Measurements from ENCODE around the gene TAP1.

Gene TAP1

GRCh38 chr6:32840604-32841246 lies 12.8 kb downstream of the TAP1 start:
- DNase-seq (no peak), ATAC-seq (replicated peaks) (no peak)
- no peaks in the 10 kb centered on the region for H3K27me3 Mint-ChIP-seq
- peak overlapping the region; percentile 98 to 100 for H3K27ac Mint-ChIP-seq
- H3K4me3 Mint-ChIP-seq = peak overlapping the region; percentile 99 to 100
- no peaks in the 10 kb centered on the region for H3K9me3 Mint-ChIP-seq
- peaks cover 65% of the 10 kb centered on the region for H3K36me3 Mint-ChIP-seq (ENCODE audit: insufficient read depth)
- H3K4me1 Mint-ChIP-seq (ENCODE audit: low read depth in 2 of 2) = peaks cover 62 to 68% of the 10 kb centered on the region in 2 donors

DNA sequence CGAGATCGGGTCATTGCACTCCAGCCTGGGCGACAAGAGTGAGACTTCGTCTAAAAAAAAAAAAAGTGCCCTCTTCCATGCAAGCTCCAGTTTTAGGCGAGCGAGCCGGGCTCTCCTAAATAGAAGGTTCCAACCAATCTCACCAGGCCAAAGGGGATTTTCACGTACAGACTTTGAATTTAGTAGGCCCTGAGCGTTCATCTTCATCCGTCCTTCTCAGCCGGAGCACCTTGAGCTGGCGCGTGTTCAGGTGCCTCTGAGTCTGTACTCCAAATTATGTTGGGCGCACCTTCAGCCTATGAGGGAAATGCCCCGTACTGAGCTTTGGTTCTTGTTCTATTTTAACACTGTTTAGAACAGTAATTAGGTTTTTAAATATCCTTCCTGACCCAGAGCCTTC lies 14.1 kb downstream of the TAP1 start:
- Mint-ChIP-seq H3K36me3 (ENCODE audit: insufficient read depth) (peaks cover 64% of the 10 kb centered on the region), H3K4me3 (peak overlapping the region in 1 of 2 donors; percentile 89), H3K27ac (peak overlapping the region; percentile 62 to 89), H3K27me3 (no peaks in the 10 kb centered on the region), H3K9me3 (no peaks in the 10 kb centered on the region), H3K4me1 (ENCODE audit: low read depth in 2 of 2) (peaks cover 59 to 68% of the 10 kb centered on the region in 2 donors)
- no peak for ATAC-seq (replicated peaks)
- no peak for DNase-seq

DNA sequence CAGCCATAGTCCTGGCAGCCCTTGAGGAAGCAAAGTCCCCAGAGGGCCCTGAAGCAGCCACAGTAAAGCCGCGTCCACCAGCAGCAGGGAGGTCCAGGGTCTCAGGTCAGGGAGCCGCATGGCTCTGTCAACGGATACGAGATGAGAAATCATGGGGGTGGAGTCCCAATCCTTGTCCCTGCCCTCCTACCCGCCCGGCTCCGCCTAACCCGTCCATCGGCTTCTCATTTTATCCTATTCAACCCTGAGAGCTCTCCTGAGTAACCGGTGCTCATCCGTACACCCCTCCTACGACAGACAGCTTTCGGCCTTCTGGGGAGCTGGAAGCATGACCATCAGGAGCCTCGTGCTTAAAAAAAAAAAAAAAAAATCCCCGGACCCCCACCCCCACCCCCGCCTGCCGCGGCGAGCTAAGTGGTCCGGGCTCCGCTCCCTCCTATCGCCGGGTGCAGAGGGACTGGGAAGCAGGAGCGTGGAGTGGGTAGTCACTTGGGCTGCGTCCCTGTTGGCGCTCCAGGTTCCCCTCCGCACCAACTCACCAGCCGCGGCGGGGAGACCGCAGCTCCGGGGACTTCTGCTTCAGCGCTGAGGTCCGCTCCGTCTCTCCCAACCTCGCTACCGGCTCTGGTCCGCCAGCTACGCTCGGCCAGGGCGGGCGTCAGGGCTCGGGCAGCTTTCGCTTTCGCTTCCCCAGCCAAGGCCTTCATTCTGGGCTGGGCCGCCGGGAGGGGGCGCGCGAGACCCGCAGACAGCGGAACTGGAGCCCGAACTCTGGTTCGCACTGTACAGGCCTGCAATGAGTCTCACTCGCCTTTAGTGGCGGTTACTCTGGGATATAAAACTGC lies 15.2 kb downstream of the TAP1 start, which contains the start of gene TAP2:
Gene TAP2 (minus strand): TSS at position 626 of the 845 bp plus-strand sequence. CDS start 506 bp downstream, at position 120.
- peak; percentile 99 for DNase-seq
- H3K4me1 Mint-ChIP-seq (ENCODE audit: low read depth in 2 of 2) = peaks cover 63 to 70% of the 10 kb centered on the region in 2 donors
- H3K27ac Mint-ChIP-seq = peak within 1 kb of the TSS; percentile 62 to 89
- ATAC-seq (replicated peaks) = peak; percentile 88
- H3K36me3 Mint-ChIP-seq (ENCODE audit: insufficient read depth) = peaks cover 64% of the 10 kb centered on the region
- H3K4me3 Mint-ChIP-seq = peak within 1 kb of the TSS; percentile 89 to 91
- no peaks in the 10 kb centered on the region for H3K27me3 Mint-ChIP-seq
- no peaks in the 10 kb centered on the region for H3K9me3 Mint-ChIP-seq

GRCh38 chr6:32837651-32838113 lies 15.8 kb downstream of the TAP1 start:
- Mint-ChIP-seq H3K27ac (peak overlapping the region; percentile 62 to 89), H3K4me1 (ENCODE audit: low read depth in 2 of 2) (peaks cover 59 to 72% of the 10 kb centered on the region in 2 donors), H3K27me3 (no peaks in the 10 kb centered on the region), H3K4me3 (peak overlapping the region; percentile 89 to 91), H3K9me3 (no peaks in the 10 kb centered on the region), H3K36me3 (ENCODE audit: insufficient read depth) (peaks cover 64% of the 10 kb centered on the region)
- DNase-seq (no peak), ATAC-seq (replicated peaks) (no peak)

DNA sequence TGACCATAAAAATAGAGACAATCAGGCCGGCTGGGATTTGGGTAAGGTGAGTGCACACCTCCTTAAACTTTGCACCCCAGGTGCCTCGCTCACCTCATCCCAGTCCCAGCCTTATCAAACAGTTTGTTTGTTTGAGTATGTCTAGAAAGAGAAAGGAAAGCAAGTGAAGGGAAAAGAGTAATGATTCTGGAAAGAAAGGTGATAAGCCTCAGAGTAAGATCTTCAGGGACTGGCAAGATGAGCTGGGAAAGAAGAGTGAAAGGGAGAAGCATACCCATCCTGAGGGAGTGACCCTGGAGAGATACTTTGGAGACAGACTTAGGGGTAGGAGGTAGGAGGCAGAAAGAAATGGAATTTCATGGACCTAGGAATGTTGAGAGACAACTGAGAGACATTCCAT lies 16.6 kb downstream of the TAP1 start:
- peaks cover 51 to 70% of the 10 kb centered on the region in 2 donors for H3K4me1 Mint-ChIP-seq (ENCODE audit: low read depth in 2 of 2)
- H3K27ac Mint-ChIP-seq = peak overlapping the region; percentile 62 to 89
- no peaks in the 10 kb centered on the region for H3K9me3 Mint-ChIP-seq
- H3K36me3 Mint-ChIP-seq (ENCODE audit: insufficient read depth) = peaks cover 67% of the 10 kb centered on the region
- DNase-seq = no peak
- no peaks in the 10 kb centered on the region for H3K27me3 Mint-ChIP-seq
- H3K4me3 Mint-ChIP-seq = peak overlapping the region; percentile 89 to 91
- ATAC-seq (replicated peaks) = no peak

GRCh38 chr6:32835167-32835893 lies 18.2 kb downstream of the TAP1 start:
- Mint-ChIP-seq H3K36me3 (ENCODE audit: insufficient read depth) (peaks cover 66% of the 10 kb centered on the region), H3K9me3 (no peaks in the 10 kb centered on the region), H3K27ac (peak overlapping the region; percentile 62 to 87), H3K4me1 (ENCODE audit: low read depth in 2 of 2) (peaks cover 35 to 58% of the 10 kb centered on the region in 2 donors), H3K27me3 (no peaks in the 10 kb centered on the region), H3K4me3 (no peak overlapping the region)
- no peak for DNase-seq
- no peak for ATAC-seq (replicated peaks)

- no peak for DNase-seq
- ATAC-seq (replicated peaks) = no peak
- Mint-ChIP-seq H3K27ac (peak overlapping the region in 1 of 2 donors; percentile 33), H3K9me3 (no peaks in the 10 kb centered on the region), H3K4me1 (ENCODE audit: low read depth in 2 of 2) (peaks cover 34 to 56% of the 10 kb centered on the region in 2 donors), H3K4me3 (no peak overlapping the region), H3K36me3 (ENCODE audit: insufficient read depth) (peaks cover 72% of the 10 kb centered on the region), H3K27me3 (no peaks in the 10 kb centered on the region)
Observed at GRCh38 chr6:32833664-32834063, 19.8 kb downstream of the TAP1 start.

DNA sequence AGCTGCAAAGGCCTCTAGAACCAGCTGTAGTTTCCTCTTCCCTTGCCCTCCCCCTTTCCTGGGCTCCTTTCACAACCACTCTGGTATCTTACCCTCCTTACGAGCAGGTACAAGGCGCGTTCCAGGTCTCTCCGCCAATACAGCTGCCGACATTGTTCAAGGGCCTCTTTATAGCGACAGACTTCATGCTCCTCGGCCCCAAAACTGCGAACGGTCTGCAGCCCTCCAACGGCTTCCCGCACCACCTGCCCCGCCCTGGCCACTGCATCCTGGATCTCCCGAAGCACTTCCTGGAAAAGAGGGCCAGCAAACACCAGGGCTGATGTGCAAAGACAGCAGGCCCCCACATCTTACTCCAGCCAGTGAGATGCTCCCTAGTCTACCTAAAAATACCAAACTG lies 21.0 kb downstream of the TAP1 start:
- Mint-ChIP-seq H3K27me3 (no peaks in the 10 kb centered on the region), H3K9me3 (no peaks in the 10 kb centered on the region), H3K4me1 (ENCODE audit: low read depth in 2 of 2) (peaks cover 30 to 56% of the 10 kb centered on the region in 2 donors), H3K27ac (peak overlapping the region in 1 of 2 donors; percentile 27), H3K4me3 (no peak overlapping the region), H3K36me3 (ENCODE audit: insufficient read depth) (peaks cover 68% of the 10 kb centered on the region)
- no peak for DNase-seq
- no peak for ATAC-seq (replicated peaks)

DNA sequence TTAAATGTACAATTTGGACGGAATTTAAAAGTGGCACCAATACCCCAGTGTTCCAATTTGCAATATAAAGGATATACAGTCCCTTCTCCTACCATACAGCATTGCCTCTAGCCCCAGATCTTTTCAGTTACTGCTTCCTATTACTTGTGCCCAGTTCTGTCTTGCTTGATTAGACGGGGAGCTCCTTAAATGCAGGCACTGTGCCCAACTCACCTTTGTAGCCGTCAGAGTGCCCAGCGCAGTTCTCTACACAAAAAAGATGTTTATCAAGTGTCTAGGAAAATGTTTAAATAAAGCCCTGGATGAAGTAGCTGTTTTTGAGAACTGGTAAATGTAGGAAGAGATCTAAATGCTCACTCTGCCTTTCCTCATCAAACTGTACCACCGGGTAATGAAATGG lies 22.6 kb downstream of the TAP1 start:
- ATAC-seq (replicated peaks) = no peak
- H3K27ac Mint-ChIP-seq = no peak overlapping the region
- DNase-seq = no peak
- no peaks in the 10 kb centered on the region for H3K27me3 Mint-ChIP-seq
- no peaks in the 10 kb centered on the region for H3K9me3 Mint-ChIP-seq
- peaks cover 72% of the 10 kb centered on the region for H3K36me3 Mint-ChIP-seq (ENCODE audit: insufficient read depth)
- no peak overlapping the region for H3K4me3 Mint-ChIP-seq
- H3K4me1 Mint-ChIP-seq (ENCODE audit: low read depth in 2 of 2) = peaks cover 17 to 45% of the 10 kb centered on the region in 2 donors

DNA sequence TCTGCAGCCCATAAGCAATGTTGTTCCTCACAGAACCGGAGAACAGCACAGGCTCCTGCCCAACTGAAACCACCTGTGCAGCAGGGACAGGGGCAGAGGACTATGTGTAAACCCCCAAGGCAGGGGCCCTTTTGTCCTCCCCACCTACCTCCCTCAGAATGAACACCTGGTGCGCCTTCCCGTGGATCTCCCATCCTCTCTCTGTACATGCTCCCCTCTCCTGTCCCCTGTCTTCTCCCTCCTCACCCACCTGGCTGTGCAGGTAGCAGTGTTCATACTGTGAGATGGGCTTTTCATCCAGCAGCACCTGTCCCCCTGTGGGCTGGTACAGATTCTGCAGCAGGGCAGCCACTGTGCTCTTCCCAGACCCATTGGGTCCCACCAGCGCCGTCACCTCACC lies 23.5 kb downstream of the TAP1 start:
- H3K36me3 Mint-ChIP-seq (ENCODE audit: insufficient read depth) = peaks cover 66% of the 10 kb centered on the region
- H3K9me3 Mint-ChIP-seq = no peaks in the 10 kb centered on the region
- DNase-seq (no peak), ATAC-seq (replicated peaks) (no peak)
- H3K27ac Mint-ChIP-seq = peak overlapping the region in 1 of 2 donors; percentile 71
- H3K4me3 Mint-ChIP-seq = no peak overlapping the region
- peaks cover 10 to 37% of the 10 kb centered on the region in 2 donors for H3K4me1 Mint-ChIP-seq (ENCODE audit: low read depth in 2 of 2)
- H3K27me3 Mint-ChIP-seq = no peaks in the 10 kb centered on the region

DNA sequence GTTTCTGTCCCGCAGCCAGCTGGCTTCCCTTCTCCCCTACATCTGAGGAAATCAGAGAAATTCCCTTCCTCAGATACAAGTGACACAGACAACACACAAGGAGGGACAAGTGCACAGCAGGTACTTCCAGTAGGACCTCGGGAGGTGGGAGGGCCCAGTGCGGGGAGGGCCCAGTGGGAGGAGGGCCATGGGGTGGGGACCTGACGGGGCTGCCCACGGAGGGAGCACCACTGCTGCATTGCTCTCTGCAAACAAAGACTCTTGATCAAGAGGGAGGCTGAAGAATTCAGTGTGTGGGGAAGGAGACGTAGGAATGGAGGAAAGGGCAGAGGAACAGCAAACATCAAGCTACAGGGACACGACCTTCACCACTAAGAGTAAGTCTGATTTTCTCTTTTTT lies 24.0 kb downstream of the TAP1 start:
- ATAC-seq (replicated peaks) (no peak), DNase-seq (no peak)
- Mint-ChIP-seq H3K4me1 (ENCODE audit: low read depth in 2 of 2) (peaks cover 9 to 33% of the 10 kb centered on the region in 2 donors), H3K9me3 (no peaks in the 10 kb centered on the region), H3K27ac (peak overlapping the region; percentile 12 to 41), H3K36me3 (ENCODE audit: insufficient read depth) (peaks cover 60% of the 10 kb centered on the region), H3K27me3 (no peaks in the 10 kb centered on the region), H3K4me3 (no peak overlapping the region)

GRCh38 chr6:32827025-32827424 lies 26.5 kb downstream of the TAP1 start:
- Mint-ChIP-seq H3K27ac (peak overlapping the region in 1 of 2 donors; percentile 70), H3K9me3 (no peaks in the 10 kb centered on the region), H3K4me1 (ENCODE audit: low read depth in 2 of 2) (peaks cover 4 to 12% of the 10 kb centered on the region in 2 donors), H3K36me3 (ENCODE audit: insufficient read depth) (peaks cover 46% of the 10 kb centered on the region), H3K27me3 (no peaks in the 10 kb centered on the region), H3K4me3 (no peak overlapping the region)
- ATAC-seq (replicated peaks) (no peak), DNase-seq (no peak)

DNA sequence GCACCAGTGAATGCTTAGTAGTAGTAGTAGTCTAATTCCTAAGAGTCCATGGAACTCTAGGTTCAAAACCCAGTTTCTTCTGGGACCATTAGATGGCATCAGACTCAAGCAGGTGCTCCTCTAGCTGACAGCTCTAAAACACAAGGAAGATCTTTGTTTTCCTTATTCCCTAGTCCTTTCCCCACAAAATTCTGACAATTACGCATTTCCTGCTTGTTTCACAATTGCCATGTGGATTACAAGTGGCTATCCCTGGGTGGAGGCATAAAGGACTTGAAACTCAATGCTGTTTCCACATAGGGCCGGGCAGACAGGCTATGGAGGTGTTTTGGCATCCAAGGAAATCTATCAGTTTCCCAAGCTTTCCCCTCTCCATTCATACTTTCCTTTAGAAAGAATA lies 27.5 kb downstream of the TAP1 start:
- H3K27me3 Mint-ChIP-seq = no peaks in the 10 kb centered on the region
- H3K4me3 Mint-ChIP-seq = no peak overlapping the region
- no peaks in the 10 kb centered on the region for H3K9me3 Mint-ChIP-seq
- peak overlapping the region in 1 of 2 donors; percentile 70 for H3K27ac Mint-ChIP-seq
- peaks cover 37% of the 10 kb centered on the region for H3K36me3 Mint-ChIP-seq (ENCODE audit: insufficient read depth)
- DNase-seq (no peak), ATAC-seq (replicated peaks) (no peak)
- H3K4me1 Mint-ChIP-seq (ENCODE audit: low read depth in 2 of 2) = peaks cover 4 to 11% of the 10 kb centered on the region in 2 donors

Measured in effector memory CD8-positive, alpha-beta T cell (primary cell).